Measurements from ENCODE around the gene SMIM14.

SMIM14 gene

DNA sequence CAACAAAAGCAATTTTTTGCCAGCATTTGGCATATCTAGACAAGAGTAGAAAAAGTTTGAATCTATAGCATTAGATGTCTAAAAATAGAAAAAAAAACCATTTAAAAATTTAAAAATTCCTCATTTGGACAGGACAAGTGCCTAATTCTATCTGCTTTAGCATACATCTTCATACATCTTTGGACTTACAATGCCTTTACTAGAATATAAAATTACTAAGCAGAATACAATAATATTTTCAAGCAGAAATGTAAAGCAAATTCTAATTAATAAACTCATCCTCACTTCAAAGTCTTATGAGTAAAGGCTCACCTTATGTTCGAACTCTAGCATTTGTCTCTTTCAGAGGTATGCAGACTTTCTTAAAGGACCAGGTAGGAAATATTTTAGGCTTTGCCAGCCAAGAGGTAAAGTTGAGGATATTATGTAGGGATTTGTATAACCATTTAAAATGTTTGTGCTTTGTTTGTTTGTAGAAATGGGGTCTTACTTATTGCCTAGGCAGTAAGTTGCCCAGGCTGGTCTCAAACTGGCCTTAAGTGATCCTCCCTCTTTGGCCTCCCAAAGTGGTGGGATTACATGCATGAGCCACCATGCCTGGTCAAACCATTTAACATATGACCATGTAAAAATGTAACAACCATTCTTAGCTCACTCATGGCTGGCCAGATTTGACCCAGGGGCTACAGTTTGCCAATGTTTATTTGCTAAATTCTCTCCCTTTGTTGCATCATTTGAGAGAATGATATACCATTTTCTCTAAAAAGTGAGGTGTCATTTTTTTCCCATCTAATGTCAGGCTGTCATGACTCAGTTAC is 140.5 kb downstream of the SMIM14 start:
- no peak for DNase-seq (ENCODE audit: low spot score)

All from cerebellar cortex (tissue), 1 donor.